GM21825 (cell line): ENCODE data around the gene TTC3.
"Not testable (repeated sequence)": the region's sequence is repeated elsewhere in the genome, so short reads cannot be mapped to it uniquely, and the experiment has no call there.

ENCODE experiments used
- ATAC-seq: cut with Tn5 transposase; IDR thresholded peaks from one replicate; pipeline ENCODE4 v1.9.1; 2021; ENCODE audit warnings: mild to moderate bottlenecking, moderate library complexity; ENCODE audit not compliant: unreplicated experiment

The TTC3 gene

GRCh38 chr21:37072988-37073416 is at the start of gene TTC3, which contains the start of gene PIGP:
TTC3 (plus strand) TSS chr21:37073254; CDS start chr21:37087258, 14,004 bp downstream.
PIGP (minus strand) TSS chr21:37073071; CDS start chr21:37072515, 556 bp downstream.
- peak; percentile 64 for ATAC-seq

DNA sequence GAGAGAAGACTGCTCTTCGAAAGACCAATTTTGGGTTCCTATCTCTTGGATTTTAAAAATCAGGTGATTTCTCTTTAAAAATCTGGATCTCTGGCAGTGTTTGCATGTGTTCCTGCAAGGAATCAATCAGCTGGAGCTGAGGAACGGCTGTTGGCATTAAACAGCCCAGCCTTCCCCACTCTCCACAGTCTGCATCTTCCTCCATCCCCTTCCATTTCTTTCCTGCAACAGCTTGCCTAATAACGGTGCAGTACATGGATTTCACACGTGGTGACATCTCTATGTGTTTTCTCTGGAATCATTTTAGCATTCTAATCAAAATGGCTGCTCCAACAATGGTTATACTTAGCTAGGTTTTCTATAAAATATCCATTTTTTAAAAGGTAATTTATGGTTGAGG is 46.6 kb upstream of the TTC3 start:
- ATAC-seq = no peak

DNA sequence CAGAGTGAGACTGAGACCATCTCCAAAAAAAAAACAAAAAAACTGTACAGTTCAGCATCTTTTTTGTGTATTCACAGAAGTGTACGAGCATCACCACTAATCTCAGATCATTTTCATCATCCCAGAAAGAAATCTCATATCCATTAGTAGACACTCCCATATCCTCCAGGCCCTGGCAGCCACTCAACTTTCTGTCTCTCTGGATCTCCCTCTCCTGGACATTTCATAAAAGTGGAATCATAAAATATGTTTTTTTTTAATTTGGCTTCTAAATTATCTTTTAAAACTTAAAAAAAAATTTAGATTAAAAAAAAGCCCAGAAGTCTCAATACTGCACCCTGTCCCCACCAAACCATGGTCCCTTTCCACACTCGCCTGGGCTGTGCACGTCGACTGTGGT is 44.5 kb upstream of the TTC3 start:
- no peak for ATAC-seq

- ATAC-seq = no peak
These were observed 42.2 kb upstream of the TTC3 start for GRCh38 chr21:37030864-37031263.

- ATAC-seq = no peak
These were observed 40.8 kb upstream of the TTC3 start for GRCh38 chr21:37032293-37032692.

- no peak for ATAC-seq
These were observed 40.1 kb upstream of the TTC3 start for GRCh38 chr21:37032877-37033471.

- not testable (repeated sequence) for ATAC-seq
These were observed 38.7 kb upstream of the TTC3 start for GRCh38 chr21:37034394-37034793.

GRCh38 chr21:37036177-37036576 is 36.9 kb upstream of the TTC3 start:
- ATAC-seq = no peak

- no peak for ATAC-seq
These were observed 33.5 kb upstream of the TTC3 start for GRCh38 chr21:37039411-37040075.

- ATAC-seq = no peak
These were observed 32.8 kb upstream of the TTC3 start for GRCh38 chr21:37040212-37040611.

DNA sequence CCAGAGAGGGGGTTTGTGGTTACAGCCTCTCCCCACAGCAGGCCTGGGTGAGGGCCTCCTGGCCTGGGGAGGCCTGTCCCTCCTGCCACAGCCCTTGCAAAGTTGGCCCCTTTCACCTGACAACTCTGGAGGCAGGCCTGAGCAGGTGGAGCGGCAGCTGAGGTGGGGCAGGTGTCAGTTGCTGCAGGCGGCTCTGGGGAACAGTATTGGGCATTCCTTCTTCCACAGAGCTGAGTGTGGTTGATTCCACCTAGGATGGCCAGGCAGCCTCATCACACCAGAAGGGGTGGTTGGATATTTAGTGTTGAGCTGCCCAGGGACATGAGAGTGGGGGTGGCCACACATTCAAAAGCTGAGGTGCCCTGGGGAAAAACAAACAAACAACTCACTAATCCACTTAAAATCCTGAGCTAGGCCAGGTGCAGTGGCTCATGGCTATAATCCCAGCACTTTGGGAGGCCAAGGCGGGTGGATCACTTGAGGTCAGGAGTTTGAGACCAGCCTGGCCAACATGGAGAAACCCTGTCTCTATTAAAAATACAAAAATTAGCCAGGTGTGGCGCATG is 31.3 kb upstream of the TTC3 start:
- no peak for ATAC-seq

GRCh38 chr21:37043818-37044217 is 29.2 kb upstream of the TTC3 start:
- no peak for ATAC-seq

GRCh38 chr21:37044643-37045042 is 28.4 kb upstream of the TTC3 start:
- ATAC-seq = no peak

GRCh38 chr21:37045149-37045548 is 27.9 kb upstream of the TTC3 start:
- no peak for ATAC-seq

DNA sequence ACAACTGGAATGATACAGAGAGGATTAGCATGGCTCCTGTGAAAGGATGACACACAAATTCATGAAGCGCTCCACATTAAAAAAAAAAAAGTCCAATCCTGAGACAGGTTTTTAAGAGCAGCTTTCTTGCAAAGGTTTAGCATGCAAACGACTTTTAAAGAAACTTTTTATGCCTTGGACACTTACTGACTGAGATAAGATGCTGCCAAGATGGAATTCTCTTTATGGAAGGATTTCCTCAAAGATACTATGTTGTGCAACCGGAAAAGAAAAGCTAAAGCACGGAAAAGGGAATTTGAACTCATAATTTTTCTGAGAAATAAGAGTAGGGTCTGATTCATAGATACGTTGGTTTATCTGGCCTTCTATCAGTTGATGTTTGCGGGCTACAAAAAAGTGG is 27.5 kb upstream of the TTC3 start:
- no peak for ATAC-seq

- ATAC-seq = no peak
These were observed 26.0 kb upstream of the TTC3 start for GRCh38 chr21:37047079-37047478.

DNA sequence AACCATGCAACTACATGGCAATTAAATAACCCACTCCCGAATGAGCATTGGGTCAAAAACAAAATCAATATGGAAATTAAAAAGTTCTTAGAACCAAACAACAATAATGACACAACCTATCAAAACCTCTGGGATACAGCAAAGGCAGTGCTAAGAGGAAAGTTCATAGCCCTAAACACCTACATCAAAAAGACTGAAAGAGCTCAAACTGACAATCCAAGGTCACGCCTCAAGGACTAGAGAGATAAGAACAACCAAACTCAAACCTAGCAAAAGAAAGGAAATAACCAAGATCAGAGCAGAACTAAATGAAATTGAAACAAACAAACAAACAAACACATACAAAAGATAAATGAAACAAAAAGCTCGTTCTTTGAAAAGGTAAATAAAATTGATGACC is 23.3 kb upstream of the TTC3 start:
- not testable (repeated sequence) for ATAC-seq

DNA sequence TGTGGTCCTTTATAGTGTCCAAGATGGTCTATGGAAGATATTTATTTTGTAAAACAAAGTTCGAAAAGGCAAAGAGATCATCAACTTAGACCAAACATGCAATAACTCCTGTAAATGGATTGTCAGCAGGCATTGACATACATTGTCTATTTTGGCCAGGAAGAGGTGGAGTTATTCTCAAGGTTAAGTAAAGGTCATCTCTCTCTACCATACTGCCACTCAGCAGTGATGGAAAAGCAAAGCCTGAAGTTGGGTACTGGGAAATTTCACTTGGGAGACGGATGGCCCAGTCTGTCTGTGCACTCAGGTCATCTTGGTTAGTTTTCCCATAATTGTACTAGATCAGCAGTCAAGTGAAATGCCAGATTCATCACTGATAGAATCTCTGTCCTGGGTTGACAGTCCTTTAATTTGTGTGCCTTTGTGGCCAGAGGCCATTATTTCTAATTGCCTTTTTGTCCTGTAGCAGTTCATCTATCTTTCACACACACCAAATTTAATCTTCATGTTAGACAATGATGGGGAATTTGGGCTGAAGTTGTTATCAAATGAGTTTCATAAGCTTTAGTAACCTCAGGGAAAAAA is 17.7 kb upstream of the TTC3 start:
- ATAC-seq = no peak

- ATAC-seq = no peak
These were observed 15.4 kb upstream of the TTC3 start for GRCh38 chr21:37057614-37058013.

DNA sequence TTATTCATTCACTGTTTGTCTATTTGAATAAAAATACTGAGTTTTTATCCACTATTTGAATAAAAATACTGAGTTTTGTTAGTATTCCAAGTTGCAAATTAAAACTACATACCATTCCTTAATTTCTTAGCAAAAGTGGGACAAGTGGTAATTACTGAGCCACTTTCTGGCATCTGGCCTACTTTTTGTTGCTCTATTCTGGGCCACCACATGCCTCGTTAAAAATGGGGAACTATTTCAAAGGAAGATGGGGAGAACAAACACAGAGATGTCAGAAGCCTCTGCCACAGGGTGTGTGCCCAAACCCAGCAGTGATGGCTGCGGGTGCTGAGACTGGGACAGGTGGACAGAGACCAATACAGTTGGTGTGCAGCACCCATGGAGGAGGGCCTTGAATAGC is 14.8 kb upstream of the TTC3 start:
- ATAC-seq = no peak

DNA sequence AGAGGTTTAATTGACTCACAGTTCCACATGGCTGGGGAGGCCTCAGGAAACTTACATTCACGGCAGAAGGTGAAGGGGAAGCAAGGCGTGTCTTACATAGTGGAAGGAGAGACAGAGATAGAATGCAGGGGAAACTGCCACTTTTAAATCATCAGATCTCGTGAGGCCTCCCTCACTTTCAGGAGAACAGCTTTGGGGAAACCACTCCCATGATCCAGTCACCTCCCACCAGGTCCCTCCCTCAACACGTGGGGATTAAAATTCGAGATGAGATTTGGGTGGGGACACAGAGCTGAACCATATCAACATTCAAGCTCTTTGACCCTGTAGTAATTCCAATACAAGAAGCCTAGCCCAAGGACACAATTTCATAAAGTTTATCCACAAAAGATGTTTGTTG is 13.9 kb upstream of the TTC3 start:
- no peak for ATAC-seq

DNA sequence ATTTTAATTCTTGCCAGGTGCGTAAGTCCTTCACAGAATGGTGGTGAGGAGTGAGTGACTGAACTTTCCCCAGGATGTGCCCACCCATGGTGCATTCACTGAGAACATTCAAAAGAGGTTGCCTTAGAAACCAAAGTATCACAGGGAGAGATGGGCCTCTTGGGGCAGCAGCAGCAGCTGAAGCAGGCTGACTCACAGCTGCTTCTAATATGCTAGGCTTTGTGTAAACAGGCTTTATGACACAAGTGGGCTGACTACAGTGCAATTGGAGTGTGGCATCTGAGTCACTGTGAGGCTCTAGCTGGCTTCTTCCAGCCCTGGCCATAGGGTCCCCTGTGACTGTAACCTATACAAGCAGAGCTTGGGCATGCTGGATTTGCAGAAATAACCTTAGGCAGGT is 12.8 kb upstream of the TTC3 start:
- no peak for ATAC-seq
